ENCODE measurements around the gene EHD1. TPM values are rescaled to one million over a fixed set of nuclear protein-coding genes. Genes with fewer than 3 reads are reported as not detected.

The EHD1 gene
- total RNA-seq, 2 donors from 2014 or later, result 136 to 159 TPM

- H3K27me3 Mint-ChIP-seq (ENCODE audit: low read depth), result no peaks in the 10 kb centered on the region
- peaks cover 36% of the 10 kb centered on the region for H3K4me1 Mint-ChIP-seq (ENCODE audit: low read depth)
- no peak for DNase-seq
- no peak for ATAC-seq (replicated peaks in 1 of 2)
- H3K36me3 Mint-ChIP-seq (ENCODE audit: insufficient read depth in 2 of 2), result no peaks in the 10 kb centered on the region
- H3K4me3 Mint-ChIP-seq, result peak overlapping the region; percentile 83 to 86
- peak overlapping the region; percentile 67 for H3K27ac Mint-ChIP-seq
- no peaks in the 10 kb centered on the region for H3K9me3 Mint-ChIP-seq
Observed at GRCh38 chr11:64843686-64844329, 34.6 kb downstream of the EHD1 start.

GRCh38 chr11:64842851-64843685 is 35.4 kb downstream of the EHD1 start:
- Mint-ChIP-seq H3K27ac (no peak overlapping the region), H3K36me3 (ENCODE audit: insufficient read depth in 2 of 2) (no peaks in the 10 kb centered on the region), H3K4me1 (ENCODE audit: low read depth) (peaks cover 29% of the 10 kb centered on the region), H3K27me3 (ENCODE audit: low read depth) (no peaks in the 10 kb centered on the region), H3K4me3 (peak overlapping the region; percentile 83 to 86), H3K9me3 (no peaks in the 10 kb centered on the region)
- DNase-seq (no peak), ATAC-seq (replicated peaks in 1 of 2) (no peak)

- Mint-ChIP-seq H3K4me3 (no peak overlapping the region), H3K9me3 (no peaks in the 10 kb centered on the region), H3K4me1 (ENCODE audit: low read depth) (peaks cover 25% of the 10 kb centered on the region), H3K27me3 (ENCODE audit: low read depth) (no peaks in the 10 kb centered on the region), H3K27ac (no peak overlapping the region), H3K36me3 (ENCODE audit: insufficient read depth in 2 of 2) (no peaks in the 10 kb centered on the region)
- no peak for ATAC-seq (replicated peaks in 1 of 2)
- DNase-seq, result no peak
Observed at GRCh38 chr11:64842366-64842759, 36.1 kb downstream of the EHD1 start.

- H3K36me3 Mint-ChIP-seq (ENCODE audit: insufficient read depth in 2 of 2), result no peaks in the 10 kb centered on the region
- no peak overlapping the region for H3K27ac Mint-ChIP-seq
- no peak overlapping the region for H3K4me3 Mint-ChIP-seq
- peaks cover 19% of the 10 kb centered on the region for H3K4me1 Mint-ChIP-seq (ENCODE audit: low read depth)
- no peaks in the 10 kb centered on the region for H3K9me3 Mint-ChIP-seq
- ATAC-seq (replicated peaks in 1 of 2), result no peak
- H3K27me3 Mint-ChIP-seq (ENCODE audit: low read depth), result no peaks in the 10 kb centered on the region
- DNase-seq, result no peak
Observed at GRCh38 chr11:64841592-64842365, 36.6 kb downstream of the EHD1 start.

DNA sequence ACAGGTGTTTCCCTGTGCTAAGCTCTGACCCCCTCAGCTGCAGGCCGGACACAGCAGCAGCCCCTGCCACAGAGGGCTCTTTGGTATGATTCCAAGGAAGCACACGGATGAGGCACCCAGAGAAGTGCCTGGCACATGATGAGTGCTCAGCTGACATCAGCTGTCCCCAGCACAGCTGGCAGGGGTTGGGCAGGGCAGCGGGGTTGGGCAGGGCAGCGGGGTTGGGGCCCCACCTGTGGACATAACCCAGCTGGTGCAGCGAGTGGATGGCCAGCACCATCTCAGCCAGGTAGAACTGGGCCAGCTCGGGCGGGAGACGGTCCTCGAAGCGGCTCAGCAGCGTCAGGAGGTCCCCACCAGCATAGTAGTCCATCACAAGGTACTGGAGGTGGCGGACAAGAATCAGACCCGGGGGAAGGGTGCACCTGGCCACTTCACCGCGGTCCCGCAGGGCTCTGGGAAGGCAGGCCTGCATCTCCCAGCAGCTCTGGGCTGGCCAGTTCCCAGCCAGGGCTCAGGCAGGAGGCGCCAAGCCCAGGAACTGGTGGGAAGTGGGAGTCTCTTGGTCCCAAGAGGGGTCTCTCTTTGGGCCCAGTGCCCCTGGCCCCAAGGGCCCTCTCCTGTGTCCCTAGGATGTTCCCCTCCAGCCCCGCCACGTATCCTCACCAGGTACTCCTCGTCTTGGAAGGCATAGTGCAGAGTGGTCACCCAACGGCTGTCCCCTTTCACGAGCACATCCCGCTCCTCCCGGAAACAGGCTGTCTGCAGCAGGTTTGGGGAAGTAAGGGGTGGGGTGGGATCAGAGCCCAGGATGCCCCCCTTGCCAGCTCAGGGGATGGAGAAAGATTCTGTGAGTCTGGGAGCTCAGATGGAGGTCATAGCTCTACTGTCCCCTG is 38.3 kb downstream of the EHD1 start:
- ATAC-seq (replicated peaks in 1 of 2), result no peak

DNA sequence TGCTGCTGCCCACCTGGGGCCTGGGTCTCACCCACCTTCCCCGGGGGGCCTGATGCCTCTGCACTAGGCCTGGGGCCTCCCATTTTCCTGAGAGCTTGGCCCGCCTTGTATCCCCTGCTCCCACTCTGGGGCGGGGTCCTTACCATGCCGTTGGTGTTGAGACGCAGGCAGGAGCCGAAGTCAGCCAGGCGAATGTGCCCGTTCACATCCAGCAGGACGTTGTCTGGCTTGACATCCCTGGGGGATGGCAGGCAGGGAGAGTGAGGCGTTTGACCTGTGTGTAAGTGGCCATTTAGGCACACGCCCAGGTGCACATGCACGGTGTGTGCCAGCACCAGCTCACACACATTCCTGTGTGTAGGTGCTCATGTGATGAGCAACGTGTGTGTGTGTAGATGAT is 39.1 kb downstream of the EHD1 start:
- Mint-ChIP-seq H3K36me3 (ENCODE audit: insufficient read depth in 2 of 2) (no peaks in the 10 kb centered on the region), H3K27ac (no peak overlapping the region), H3K4me3 (no peak overlapping the region), H3K4me1 (ENCODE audit: low read depth) (peaks cover 12% of the 10 kb centered on the region), H3K9me3 (no peaks in the 10 kb centered on the region), H3K27me3 (ENCODE audit: low read depth) (no peaks in the 10 kb centered on the region)
- DNase-seq (no peak), ATAC-seq (replicated peaks in 1 of 2) (no peak)

More for the DNA sequence above, 38.3 kb downstream of the EHD1 start:
- Mint-ChIP-seq H3K36me3 (ENCODE audit: insufficient read depth in 2 of 2) (no peaks in the 10 kb centered on the region), H3K27ac (no peak overlapping the region), H3K9me3 (no peaks in the 10 kb centered on the region), H3K4me1 (ENCODE audit: low read depth) (peaks cover 15% of the 10 kb centered on the region), H3K27me3 (ENCODE audit: low read depth) (no peaks in the 10 kb centered on the region), H3K4me3 (no peak overlapping the region)
- DNase-seq, result no peak

- DNase-seq (no peak), ATAC-seq (replicated peaks in 1 of 2) (no peak)
- peaks cover 8% of the 10 kb centered on the region for H3K4me1 Mint-ChIP-seq (ENCODE audit: low read depth)
- H3K27me3 Mint-ChIP-seq (ENCODE audit: low read depth), result no peaks in the 10 kb centered on the region
- H3K27ac Mint-ChIP-seq, result no peak overlapping the region
- H3K4me3 Mint-ChIP-seq, result no peak overlapping the region
- no peaks in the 10 kb centered on the region for H3K36me3 Mint-ChIP-seq (ENCODE audit: insufficient read depth in 2 of 2)
- no peaks in the 10 kb centered on the region for H3K9me3 Mint-ChIP-seq
Observed at GRCh38 chr11:64838600-64839334, 39.7 kb downstream of the EHD1 start.

DNA sequence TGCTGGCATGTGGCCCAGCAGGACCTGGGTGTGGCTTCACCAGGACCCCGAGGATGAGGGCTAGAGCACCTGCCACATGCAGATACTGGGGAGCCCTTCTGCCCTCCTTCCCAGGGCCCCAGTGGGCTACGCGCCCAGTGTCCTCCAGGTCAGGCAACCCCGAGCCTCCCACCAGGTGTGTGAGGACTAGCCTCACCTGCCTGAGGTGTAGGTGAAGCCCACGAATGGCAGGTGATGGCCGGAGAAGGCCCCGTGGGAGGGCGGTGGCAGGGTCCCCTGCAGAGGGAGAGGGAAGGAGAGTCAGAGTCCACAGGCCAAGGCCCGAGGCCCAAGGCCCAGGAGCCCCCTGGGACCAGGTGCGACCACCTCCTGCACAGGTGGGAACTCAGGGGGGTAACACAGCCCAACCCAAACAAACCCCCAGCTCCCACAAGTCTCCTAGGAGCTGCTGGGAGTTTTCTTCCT is 40.5 kb downstream of the EHD1 start:
- Mint-ChIP-seq H3K36me3 (ENCODE audit: insufficient read depth in 2 of 2) (no peaks in the 10 kb centered on the region), H3K4me1 (ENCODE audit: low read depth) (no peaks in the 10 kb centered on the region), H3K27me3 (ENCODE audit: low read depth) (no peaks in the 10 kb centered on the region), H3K4me3 (no peak overlapping the region), H3K27ac (no peak overlapping the region), H3K9me3 (no peaks in the 10 kb centered on the region)
- DNase-seq (no peak), ATAC-seq (replicated peaks in 1 of 2) (no peak)

GRCh38 chr11:64836448-64837072 is 41.9 kb downstream of the EHD1 start:
- H3K27ac Mint-ChIP-seq, result no peak overlapping the region
- ATAC-seq (replicated peaks in 1 of 2) (no peak), DNase-seq (no peak)
- H3K4me3 Mint-ChIP-seq, result no peak overlapping the region
- H3K9me3 Mint-ChIP-seq, result no peaks in the 10 kb centered on the region
- no peaks in the 10 kb centered on the region for H3K36me3 Mint-ChIP-seq (ENCODE audit: insufficient read depth in 2 of 2)
- H3K4me1 Mint-ChIP-seq (ENCODE audit: low read depth), result no peaks in the 10 kb centered on the region
- H3K27me3 Mint-ChIP-seq (ENCODE audit: low read depth), result no peaks in the 10 kb centered on the region

DNA sequence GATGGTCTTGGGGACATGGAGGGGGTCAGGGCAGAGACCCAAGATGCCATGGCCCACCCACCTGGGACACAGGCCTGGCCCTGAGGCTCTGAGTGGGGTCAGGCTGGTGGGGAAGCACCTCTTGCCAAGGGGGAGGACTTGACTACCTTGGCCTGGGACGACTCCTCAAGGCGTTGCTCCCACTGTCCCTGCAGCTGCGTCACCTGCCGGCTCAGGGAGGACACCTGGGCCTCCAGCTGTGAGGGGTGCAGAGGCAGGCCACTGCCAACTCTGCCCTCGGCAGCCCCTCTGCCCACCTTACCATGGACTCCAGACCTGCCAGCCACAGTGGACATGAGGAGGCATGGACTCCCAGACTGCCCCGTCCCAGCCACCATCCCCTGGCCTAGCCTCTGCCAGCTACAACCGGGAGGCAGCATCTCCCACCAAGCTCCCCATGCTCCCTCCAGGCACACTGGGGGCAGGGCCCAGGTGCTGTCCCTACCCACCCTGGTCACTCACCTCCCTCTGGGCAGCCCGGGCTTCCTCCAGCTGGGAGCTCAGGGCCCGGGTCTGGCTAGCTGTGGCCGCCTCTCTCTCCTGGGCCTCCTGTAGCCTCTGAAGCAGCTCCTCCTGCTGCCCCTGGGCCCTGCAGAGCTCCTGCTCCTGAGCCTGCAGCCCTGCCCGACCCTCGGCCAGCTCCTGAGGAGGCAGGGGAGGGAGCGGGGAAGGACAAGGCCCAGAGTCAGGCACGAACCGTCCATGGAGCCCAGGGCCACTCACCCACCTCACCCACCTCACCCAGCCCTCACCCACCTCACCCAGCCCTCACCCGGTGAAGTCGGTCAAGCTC is 42.6 kb downstream of the EHD1 start:
- Mint-ChIP-seq H3K36me3 (ENCODE audit: insufficient read depth in 2 of 2) (no peaks in the 10 kb centered on the region), H3K4me1 (ENCODE audit: low read depth) (no peaks in the 10 kb centered on the region), H3K27ac (no peak overlapping the region), H3K27me3 (ENCODE audit: low read depth) (no peaks in the 10 kb centered on the region), H3K9me3 (no peaks in the 10 kb centered on the region), H3K4me3 (no peak overlapping the region)
- DNase-seq (no peak), ATAC-seq (replicated peaks in 1 of 2) (no peak)

Data from activated T-cell treated with anti-CD3 and anti-CD28 coated beads, Interleukin-2, amount 50 U/mL, for 72 hours (primary cell).